ENCODE results near the gene RPUSD1.
"Not testable (repeated sequence)": the region's sequence is repeated elsewhere in the genome, so short reads cannot be mapped to it uniquely, and the experiment has no call there.

RPUSD1 gene

DNA sequence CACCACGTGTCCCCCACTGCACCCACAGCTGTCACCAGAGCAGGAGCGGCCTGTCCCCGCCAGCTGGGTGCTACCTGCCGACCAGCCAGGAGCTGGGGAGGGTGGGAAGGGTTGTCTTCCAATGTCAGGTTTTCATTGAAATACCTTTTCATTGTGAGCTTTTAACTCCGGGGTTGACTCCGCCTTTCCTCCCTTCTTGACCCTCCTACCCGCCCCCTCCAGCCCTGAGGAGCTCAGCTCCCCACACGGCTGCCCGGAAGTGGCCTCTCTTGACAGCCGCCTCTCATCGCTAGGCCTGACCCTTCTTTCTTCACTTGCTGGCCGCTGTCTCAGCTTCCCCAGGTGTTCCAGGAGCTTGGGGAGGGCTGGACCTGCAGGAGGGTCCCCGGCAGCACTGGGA is 33.6 kb upstream of the RPUSD1 start:
- TF ChIP-seq, protein P1, sequence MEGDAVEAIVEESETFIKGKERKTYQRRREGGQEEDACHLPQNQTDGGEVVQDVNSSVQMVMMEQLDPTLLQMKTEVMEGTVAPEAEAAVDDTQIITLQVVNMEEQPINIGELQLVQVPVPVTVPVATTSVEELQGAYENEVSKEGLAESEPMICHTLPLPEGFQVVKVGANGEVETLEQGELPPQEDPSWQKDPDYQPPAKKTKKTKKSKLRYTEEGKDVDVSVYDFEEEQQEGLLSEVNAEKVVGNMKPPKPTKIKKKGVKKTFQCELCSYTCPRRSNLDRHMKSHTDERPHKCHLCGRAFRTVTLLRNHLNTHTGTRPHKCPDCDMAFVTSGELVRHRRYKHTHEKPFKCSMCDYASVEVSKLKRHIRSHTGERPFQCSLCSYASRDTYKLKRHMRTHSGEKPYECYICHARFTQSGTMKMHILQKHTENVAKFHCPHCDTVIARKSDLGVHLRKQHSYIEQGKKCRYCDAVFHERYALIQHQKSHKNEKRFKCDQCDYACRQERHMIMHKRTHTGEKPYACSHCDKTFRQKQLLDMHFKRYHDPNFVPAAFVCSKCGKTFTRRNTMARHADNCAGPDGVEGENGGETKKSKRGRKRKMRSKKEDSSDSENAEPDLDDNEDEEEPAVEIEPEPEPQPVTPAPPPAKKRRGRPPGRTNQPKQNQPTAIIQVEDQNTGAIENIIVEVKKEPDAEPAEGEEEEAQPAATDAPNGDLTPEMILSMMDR (IDR thresholded peaks at IDR 0.05; ENCODE audit: low read depth, low read length), result no peak
- Histone ChIP-seq H3K36me3 (no peaks in the 10 kb centered on the region), H3K27ac (no peak overlapping the region), H3K27me3 (ENCODE audit: insufficient read depth, low read depth, severe bottlenecking) (no peaks in the 10 kb centered on the region), H3K9me3 (ENCODE audit: severe bottlenecking) (no peaks in the 10 kb centered on the region), H3K4me3 (ENCODE audit: low read depth, low read length) (no peak overlapping the region)
- DNase-seq, result no peak

DNA sequence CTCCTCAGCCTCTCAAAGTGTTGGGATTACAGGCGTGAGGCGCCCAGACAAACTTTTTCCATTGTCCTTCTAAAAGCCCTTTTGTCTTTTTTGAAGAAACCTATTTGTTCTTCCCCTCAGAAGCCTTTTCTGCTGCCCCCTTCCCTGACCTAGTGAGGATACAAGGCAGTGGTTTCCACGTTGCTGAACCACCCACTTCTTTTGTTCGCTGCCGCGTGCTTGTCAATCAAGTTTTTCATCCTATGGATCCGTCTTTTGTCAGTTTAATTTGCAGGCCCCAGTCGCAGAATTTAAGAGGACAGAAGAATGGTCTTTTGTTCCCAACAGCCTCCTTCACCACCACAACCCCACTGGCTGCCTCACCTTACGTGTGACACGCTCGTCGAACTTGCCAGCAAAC is 32.6 kb upstream of the RPUSD1 start:
- no peak overlapping the region for H3K4me3 ChIP-seq (ENCODE audit: low read depth, low read length)
- no peak for DNase-seq
- no peaks in the 10 kb centered on the region for H3K9me3 ChIP-seq (ENCODE audit: severe bottlenecking)
- no peak overlapping the region for H3K27ac ChIP-seq
- H3K27me3 ChIP-seq (ENCODE audit: insufficient read depth, low read depth, severe bottlenecking), result no peaks in the 10 kb centered on the region
- TF ChIP-seq, protein P1 (IDR thresholded peaks at IDR 0.05; ENCODE audit: low read depth, low read length), result no peak
- no peaks in the 10 kb centered on the region for H3K36me3 ChIP-seq

DNA sequence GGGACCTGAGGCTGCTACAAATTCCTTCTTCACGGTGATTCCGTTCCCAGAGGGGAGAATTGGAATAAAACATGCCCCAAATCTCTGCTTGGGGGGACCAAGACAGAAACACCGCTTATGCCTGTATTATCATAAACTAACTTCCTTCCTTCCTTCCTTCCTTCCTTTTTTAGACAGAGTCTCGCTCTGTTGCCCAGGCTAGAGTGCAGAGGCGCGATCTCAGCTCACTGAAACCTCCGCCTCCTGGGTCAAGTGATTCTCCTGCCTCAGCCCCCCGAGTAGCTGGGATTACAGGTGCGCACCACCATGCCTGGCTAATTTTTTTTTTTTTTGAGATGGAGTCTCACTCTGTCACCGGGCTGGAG is 31.8 kb upstream of the RPUSD1 start:
- not testable (repeated sequence) for H3K9me3 ChIP-seq (ENCODE audit: severe bottlenecking); DNase-seq; H3K36me3 ChIP-seq; H3K4me3 ChIP-seq (ENCODE audit: low read depth, low read length); H3K27ac ChIP-seq; H3K27me3 ChIP-seq (ENCODE audit: insufficient read depth, low read depth, severe bottlenecking)

DNA sequence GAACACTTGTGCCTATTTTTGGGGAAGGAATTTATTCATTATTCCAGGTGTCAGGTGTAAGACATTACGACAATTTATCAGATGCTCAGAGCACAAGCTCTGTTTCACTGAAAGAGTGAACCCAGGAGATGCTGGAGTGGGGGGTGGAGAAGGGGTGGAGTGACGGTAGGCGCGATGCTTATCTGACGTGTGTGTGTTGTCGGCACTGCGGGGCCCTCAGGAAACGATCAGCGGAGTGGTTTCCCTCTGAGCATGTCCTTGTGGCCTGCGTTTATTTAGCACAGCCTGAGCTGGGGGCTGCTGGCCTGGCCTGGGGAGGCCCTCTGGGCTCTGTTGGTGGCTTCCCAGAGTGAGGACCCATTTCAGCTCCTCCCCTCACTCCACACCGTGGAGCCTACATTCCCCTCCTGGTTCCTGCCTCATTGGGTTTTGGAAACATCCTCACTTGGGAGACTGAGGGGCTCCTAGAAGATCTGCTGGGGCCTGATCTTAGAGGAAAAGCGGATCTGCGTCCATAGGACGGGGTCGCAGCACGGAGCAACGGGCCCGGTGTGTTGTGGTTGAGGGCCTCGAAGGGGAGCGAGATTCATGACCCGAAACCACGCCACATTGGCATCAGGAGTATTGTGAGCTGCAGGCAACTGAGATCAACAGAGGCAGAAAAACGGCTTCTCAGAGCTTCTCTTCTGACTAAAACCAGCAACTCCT is 31.3 kb upstream of the RPUSD1 start:
- H3K4me3 ChIP-seq (ENCODE audit: low read depth, low read length), result no peak overlapping the region
- TF ChIP-seq, protein P1 (IDR thresholded peaks at IDR 0.05; ENCODE audit: low read depth, low read length), result no peak
- no peaks in the 10 kb centered on the region for H3K9me3 ChIP-seq (ENCODE audit: severe bottlenecking)
- DNase-seq, result no peak
- H3K27me3 ChIP-seq (ENCODE audit: insufficient read depth, low read depth, severe bottlenecking), result no peaks in the 10 kb centered on the region
- no peak overlapping the region for H3K27ac ChIP-seq
- no peaks in the 10 kb centered on the region for H3K36me3 ChIP-seq

DNA sequence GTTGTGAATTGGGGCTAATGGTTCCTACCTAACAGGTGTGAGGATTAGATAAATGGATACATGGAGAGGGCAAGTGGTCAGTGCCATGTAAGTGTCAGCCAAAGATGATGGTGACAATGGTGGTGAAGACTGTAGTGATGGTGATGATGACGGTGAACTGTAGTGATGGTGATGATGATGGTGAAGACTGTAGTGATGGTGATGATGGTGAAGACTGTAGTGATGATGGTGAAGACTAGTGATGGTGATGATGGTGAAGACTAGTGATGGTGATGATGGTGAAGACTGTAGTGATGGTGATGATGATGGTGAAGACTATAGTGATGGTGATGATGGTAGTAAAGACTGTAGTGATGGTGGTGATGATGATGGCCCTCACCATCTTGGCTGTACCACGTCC is 30.4 kb upstream of the RPUSD1 start:
- DNase-seq, result no peak
- no peak overlapping the region for H3K27ac ChIP-seq
- TF ChIP-seq, protein P1 (IDR thresholded peaks at IDR 0.05; ENCODE audit: low read depth, low read length), result no peak
- H3K4me3 ChIP-seq (ENCODE audit: low read depth, low read length), result no peak overlapping the region
- H3K27me3 ChIP-seq (ENCODE audit: insufficient read depth, low read depth, severe bottlenecking), result no peaks in the 10 kb centered on the region
- no peaks in the 10 kb centered on the region for H3K36me3 ChIP-seq
- no peaks in the 10 kb centered on the region for H3K9me3 ChIP-seq (ENCODE audit: severe bottlenecking)

DNA sequence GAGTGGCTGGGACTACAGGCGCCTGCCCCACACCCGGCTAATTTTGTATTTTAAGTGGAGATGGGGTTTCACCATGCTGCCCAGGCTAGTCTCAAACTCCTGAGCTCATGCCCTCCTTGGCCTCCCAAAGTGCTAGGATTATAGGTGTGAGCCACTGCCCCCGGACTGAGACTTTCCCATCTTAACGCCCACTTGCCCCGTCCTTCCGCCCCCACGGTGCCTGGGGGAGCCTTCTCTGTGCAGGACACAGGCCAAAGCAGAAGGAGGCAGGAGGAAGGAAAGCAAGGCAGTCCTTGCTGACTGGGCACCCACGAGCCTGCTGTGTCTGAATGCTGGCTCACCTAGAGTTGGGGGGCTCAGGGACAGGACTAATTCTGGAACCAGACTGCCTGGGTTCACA is 30.0 kb upstream of the RPUSD1 start:
- Histone ChIP-seq H3K36me3 (no peaks in the 10 kb centered on the region), H3K27me3 (ENCODE audit: insufficient read depth, low read depth, severe bottlenecking) (peaks cover 3% of the 10 kb centered on the region), H3K4me3 (ENCODE audit: low read depth, low read length) (no peak overlapping the region), H3K9me3 (ENCODE audit: severe bottlenecking) (no peaks in the 10 kb centered on the region), H3K27ac (no peak overlapping the region)
- TF ChIP-seq, protein P1 (IDR thresholded peaks at IDR 0.05; ENCODE audit: low read depth, low read length), result no peak
- no peak for DNase-seq

Data from WERI-Rb-1 (cell line).